ENCODE data around the gene OTUD3.

DNA sequence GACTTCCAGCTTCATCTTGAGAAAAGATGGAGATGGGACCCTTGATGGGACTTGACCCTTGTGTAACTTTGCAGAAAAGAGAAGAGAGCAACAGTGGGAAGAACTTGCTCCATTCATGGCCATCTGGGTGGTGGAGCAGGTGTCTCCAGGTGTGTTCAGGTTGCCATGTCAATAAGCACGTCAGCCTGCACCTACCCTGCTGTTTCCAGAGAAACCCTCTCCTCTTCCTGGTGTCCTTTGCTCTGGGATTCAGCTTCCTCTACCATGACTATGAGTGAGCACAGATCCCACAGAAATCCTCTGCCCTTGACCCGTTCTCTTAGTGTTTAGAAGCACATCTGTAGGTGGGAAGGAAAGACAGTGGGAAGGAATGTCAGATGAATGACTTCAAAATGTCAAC, 21.8 kb upstream of the OTUD3 start:
- no peak for TF ChIP-seq SIN3A (IDR thresholded peaks at IDR 0.05; ENCODE audit: borderline replicate concordance in 2 of 2, control insufficient read depth in 1 of 2, low read depth in 2 of 2, low read length in 2 of 2)
- TF ChIP-seq MAX (CRISPR knock-in tag; IDR thresholded peaks at IDR 0.05), result no peak
- TF ChIP-seq BMI1 (IDR thresholded peaks at IDR 0.05; ENCODE audit: low read length), result no peak
- TF ChIP-seq, protein P1, sequence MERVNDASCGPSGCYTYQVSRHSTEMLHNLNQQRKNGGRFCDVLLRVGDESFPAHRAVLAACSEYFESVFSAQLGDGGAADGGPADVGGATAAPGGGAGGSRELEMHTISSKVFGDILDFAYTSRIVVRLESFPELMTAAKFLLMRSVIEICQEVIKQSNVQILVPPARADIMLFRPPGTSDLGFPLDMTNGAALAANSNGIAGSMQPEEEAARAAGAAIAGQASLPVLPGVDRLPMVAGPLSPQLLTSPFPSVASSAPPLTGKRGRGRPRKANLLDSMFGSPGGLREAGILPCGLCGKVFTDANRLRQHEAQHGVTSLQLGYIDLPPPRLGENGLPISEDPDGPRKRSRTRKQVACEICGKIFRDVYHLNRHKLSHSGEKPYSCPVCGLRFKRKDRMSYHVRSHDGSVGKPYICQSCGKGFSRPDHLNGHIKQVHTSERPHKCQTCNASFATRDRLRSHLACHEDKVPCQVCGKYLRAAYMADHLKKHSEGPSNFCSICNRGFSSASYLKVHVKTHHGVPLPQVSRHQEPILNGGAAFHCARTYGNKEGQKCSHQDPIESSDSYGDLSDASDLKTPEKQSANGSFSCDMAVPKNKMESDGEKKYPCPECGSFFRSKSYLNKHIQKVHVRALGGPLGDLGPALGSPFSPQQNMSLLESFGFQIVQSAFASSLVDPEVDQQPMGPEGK (CRISPR knock-in tag; IDR thresholded peaks at IDR 0.05; ENCODE audit: borderline replicate concordance), result no peak
- TF ChIP-seq NFYB (IDR thresholded peaks at IDR 0.05; ENCODE audit: extremely low read depth, insufficient read length), result no peak
- no peak for TF ChIP-seq FOS (IDR thresholded peaks at IDR 0.05; ENCODE audit: extremely low read depth, insufficient read length)
- TF ChIP-seq RAD51 (IDR thresholded peaks at IDR 0.05; ENCODE audit: borderline replicate concordance, low read depth), result no peak
- no peak for TF ChIP-seq NCOA4 (IDR thresholded peaks at IDR 0.05; ENCODE audit: partially characterized antibody)
- TF ChIP-seq OTX1 (CRISPR knock-in tag; IDR thresholded peaks at IDR 0.05), result no peak
- TF ChIP-seq EZH2 (IDR thresholded peaks at IDR 0.05; ENCODE audit: borderline replicate concordance, low read depth, low read length), result no peak
- TF ChIP-seq ARNT (IDR thresholded peaks at IDR 0.05), result no peak
